GM18951 (cell line): Measurements from ENCODE around the gene TIAM1.

Experiments used
- POLR2A ChIP-seq: IDR thresholded peaks from 4 replicates; pipeline ENCODE4 v1.6.1; 2011; ENCODE audit warnings: mild to moderate bottlenecking; ENCODE audit not compliant: insufficient read length, insufficient read depth; ENCODE audit errors: extremely low read depth
- in situ Hi-C: fragments of 300-500 bp; cut with MboI; formaldehyde crosslinking; loops from one replicate; pipeline ENCODE4 v1.12.0; 2022; ENCODE audit warnings: low sequenced_read_pairs, mixed read lengths, inconsistent platforms; ENCODE audit not compliant: unreplicated experiment

TIAM1 gene

DNA sequence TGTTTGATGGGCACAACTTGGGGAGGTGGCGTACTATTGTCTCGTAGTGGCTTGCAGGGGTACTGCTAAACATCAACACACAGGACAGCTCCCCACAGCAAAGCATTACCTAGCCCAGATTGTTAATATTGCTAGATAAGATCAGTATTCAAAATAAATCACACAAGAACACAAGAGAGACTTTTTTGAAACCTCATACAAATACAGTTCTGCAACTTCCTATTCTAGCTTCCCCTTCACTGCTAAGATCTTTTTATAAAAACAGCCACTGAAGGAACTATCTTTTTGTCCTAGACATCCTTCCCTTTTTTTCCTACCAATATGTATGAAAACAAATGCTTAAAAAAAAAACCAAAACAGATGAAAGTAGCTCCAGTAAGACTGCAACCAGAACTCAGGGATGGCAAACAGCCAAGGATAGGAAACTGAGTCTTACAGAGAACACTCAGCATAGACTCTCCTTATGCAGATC is 167.9 kb downstream of the TIAM1 start:
- in situ Hi-C loops = no loop called here

DNA sequence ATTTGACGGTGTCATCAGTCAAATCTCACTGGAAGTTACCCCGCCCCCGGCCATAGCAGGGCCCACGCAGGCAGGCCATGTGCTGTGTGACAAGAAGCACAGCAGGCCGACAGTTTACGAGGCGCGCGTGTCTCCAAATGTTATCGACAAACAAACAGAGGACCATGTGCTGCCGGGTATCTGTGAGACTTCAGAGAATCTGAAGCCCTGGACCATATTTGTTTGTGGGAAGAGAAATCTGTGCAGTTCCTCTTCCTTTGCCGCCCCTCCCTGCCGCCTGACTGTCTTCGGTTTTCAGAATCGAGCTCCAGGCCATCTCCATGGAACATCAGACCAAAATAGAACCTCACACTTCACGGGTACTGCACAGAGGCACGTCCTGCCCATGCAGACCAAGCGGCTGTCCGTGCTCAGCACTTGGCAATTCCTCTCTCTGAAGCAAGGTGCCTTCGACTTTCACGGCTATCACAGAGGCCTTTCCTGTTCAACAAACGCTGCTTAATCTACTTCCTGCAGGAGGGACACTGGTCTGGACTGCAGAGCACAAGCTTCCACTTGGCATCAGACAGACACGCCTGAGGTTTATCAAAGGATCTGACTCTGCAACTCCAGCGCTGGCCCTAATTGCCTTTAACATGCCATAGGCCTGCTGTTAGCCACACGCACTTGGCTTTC is 170.0 kb downstream of the TIAM1 start:
- in situ Hi-C loops = no loop called here

More for the DNA sequence above, 167.9 kb downstream of the TIAM1 start:
- no peak for TF ChIP-seq POLR2A

DNA sequence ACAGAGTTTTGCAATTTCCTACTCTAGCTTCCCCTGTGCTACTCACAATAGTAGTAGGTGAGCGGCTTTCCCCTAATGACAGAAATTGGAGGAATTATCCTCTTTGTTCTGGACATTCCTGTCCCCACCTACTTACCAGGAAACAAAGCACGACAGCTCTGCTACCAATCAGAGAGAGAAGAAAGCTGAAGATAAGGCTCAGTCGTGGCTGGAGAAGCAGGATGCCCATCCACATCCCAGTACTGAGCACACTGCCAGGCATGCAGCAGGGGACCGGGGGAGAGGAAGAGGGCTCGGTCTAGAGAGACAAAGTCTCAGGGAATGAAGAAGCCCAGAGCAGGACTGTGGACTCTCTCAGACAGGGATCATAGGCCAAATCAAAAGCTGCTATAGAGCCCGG is 171.7 kb downstream of the TIAM1 start:
- in situ Hi-C loops = no loop called here
- no peak for TF ChIP-seq POLR2A

More for the DNA sequence above, 170.0 kb downstream of the TIAM1 start:
- no peak for TF ChIP-seq POLR2A

DNA sequence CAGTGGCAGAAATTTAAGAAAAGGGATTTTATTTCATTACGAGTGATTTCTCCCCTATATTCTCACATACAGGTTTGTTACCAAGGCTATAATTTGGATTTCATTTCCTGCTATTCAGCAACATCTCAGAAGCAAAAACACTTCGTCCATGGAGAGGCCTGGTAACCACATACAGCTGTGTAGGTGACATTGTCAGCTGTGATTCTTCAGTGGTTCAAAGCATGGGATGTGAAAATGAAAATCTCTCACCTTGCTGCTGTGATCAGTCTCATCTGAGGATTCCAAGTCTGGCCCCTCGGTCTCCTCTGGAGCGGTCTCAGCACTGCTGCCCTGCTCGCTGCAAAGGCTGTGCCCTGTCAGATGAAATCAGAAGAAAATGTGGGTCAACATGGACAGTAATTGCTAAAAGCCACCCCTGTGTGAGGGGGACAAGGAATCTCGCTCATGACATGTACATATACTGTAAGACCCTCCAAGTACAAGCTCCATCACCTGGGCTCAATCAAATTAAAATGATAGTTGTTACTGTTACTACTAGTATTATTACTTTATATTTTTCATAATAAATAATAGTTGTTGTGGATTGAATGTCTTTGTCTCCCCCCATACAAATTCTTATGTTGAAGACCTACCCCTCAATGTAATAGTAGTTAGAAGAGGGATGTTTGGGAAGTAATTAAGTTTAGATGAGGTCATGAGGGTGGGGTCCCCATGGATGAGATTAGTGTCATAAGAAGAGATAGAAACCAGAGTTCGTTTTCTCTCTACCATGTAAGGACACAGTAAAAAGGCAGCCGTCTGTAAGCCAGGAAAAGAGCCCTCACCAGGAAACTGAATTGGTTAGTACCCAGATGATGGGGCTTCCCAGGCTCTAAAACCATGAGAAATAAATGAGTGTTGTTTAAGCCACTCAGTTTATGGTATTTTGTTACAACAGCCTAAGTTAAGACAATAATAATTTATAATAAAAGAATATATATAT is 179.1 kb downstream of the TIAM1 start:
- in situ Hi-C loops = no loop called here
- TF ChIP-seq POLR2A = no peak

DNA sequence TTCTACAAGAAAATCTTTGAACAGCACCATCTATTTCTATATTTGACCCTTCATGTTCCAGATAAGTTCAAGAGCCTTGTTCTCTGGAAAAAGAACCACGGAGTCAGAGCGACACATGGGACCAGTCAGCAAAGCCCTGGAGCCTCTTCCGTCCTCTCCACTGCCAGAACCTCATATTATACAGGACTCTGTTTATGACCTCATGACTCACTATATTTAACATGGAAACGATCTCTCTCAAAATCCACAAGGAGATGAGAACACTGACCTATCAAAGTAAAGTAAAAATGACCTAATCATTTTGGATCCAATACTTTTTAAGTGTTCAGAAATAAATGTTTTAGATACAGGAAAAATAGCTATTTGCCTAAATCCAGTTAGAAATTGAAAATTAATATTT is 181.2 kb downstream of the TIAM1 start:
- in situ Hi-C loops = no loop called here
- TF ChIP-seq POLR2A = no peak

DNA sequence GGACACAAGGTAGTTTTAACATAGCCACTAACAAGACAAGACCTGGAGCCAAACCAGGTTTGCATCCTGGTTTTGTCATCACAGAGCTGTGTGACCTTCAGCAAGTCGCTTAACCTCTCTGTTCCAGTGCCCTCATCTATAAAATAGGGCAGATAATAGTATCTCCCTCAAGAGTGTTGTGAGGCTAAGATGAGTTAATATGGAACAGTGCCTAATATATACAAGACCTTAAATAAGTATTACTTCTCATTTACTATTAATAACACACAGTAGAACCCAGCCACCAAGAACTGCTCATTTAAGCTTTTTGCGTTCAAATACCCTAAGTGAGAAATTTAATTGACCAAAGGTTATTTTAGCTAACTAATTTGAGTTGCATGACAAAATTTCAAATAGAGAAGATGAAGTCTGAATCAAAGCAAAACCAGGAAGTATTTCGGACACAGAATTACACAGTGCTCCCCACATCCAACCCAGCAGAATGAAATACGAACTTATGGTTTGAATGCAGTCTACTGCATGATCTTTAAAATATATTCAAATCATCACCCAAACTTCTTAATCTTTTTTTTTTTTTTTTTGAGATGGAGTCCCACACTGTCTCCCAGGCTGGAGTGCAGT is 181.9 kb downstream of the TIAM1 start:
- TF ChIP-seq POLR2A = no peak
- in situ Hi-C loops = no loop called here

DNA sequence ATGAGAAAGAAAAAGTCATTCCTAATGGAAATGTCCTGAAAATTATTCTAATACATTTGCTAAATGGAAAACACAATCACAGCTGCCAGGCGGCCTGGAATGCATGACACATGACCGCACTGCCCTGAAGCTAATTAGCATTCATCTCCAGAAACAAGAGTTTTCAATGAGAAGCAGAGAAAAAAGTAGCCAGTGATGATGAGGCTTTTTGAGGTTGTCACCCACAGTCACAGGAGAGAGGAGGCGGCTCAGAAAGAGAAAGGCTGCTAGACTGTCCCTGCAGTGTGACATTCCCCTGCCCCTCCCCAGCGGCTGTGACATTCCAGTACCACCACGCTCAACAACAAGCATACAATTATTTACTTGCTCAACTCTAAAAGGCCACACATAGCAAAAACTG is 182.9 kb downstream of the TIAM1 start:
- no peak for TF ChIP-seq POLR2A
- in situ Hi-C loops = no loop called here

DNA sequence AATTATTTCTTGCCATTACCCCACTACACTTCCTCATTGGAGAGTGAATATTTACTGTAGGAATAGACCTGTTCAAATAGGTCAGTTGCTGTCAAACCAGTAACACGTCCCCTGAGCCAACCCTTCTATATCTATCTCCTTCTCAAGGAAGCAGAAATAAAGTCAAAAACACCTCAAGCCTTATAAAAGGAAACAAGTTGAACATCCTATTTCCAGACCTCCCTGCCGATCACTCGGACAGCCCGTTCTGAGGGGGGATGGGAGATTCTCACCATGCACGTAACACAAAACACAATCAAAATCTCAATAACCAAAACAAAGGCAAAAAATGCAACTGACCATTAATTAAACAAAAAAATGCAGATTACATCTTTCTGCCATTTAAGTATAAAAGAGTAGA is 184.3 kb downstream of the TIAM1 start:
- in situ Hi-C loops = no loop called here
- no peak for TF ChIP-seq POLR2A

DNA sequence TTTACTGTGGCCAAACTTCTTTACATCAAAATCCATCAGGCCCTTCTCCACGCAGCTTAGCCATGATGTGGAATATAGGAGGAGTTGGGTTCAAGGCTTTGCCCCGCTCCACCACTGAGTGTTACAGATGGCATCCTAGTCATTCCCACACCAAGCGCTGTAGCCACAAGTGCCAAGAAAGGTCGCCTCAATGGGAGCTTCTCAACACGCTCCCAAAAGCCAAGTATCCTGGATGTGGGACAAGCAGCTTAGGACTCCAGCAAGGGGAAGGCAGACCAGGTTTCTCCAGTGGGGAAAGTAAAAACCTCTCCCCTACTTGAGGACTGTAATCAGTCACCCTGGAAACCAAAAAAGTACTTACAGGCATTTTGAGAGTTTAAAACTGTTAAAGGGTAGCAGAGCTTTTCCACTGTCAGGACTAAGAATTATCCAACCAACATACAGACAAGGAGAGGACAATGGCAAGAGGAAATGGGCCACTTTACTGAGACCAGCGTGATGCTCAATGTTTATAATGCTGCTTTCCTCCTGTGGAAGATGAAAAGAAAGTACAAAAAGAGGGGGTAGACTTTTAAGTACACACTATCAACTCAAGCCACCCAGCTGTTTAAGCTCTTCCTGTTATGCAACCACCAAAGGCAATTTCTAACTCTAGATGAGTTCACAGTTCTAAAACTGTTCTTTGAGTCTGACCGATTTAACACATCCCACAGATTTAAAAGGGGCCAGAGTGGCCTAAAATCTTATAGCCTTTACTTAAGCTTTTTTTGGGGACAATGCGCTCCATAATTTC is 185.1 kb downstream of the TIAM1 start:
- TF ChIP-seq POLR2A = no peak
- in situ Hi-C loops = no loop called here

DNA sequence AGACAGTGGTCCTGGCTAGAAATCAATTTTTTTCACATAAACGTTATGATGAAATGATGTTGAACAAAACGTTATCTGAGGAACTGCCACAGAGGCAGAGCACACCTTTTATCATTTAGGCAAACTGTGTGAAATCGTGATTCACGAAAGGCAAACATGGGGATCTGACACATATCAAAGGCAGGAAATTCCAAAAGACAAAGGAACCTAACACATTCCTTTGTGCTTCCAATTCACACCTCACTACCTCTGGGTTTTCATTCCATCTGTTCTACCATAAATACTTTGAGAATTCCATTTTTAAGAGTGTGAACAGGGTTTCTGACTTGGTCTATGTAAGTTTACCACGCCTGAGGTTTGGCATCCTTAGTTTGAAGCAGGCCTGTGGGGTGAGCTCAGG is 186.3 kb downstream of the TIAM1 start:
- in situ Hi-C loops = no loop called here
- TF ChIP-seq POLR2A = no peak

DNA sequence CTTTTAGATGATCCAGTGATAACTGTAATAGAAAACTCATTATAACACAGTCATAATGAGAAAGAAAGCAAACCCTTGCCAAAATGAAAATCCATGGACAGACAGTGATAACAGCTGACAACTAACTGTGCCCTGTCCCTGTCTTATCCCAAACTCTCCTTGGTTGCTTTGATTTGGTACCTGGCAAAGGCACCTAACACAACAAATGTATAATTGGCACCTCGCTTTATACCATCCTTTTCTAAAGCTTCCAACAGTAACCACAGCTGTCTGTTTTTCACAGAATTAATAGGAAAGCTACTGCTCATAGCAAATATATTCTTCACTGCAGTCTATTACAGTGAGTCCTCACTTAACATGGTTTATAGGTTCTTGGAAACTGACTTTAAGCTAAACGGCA is 187.4 kb downstream of the TIAM1 start:
- no peak for TF ChIP-seq POLR2A
- in situ Hi-C loops = no loop called here

DNA sequence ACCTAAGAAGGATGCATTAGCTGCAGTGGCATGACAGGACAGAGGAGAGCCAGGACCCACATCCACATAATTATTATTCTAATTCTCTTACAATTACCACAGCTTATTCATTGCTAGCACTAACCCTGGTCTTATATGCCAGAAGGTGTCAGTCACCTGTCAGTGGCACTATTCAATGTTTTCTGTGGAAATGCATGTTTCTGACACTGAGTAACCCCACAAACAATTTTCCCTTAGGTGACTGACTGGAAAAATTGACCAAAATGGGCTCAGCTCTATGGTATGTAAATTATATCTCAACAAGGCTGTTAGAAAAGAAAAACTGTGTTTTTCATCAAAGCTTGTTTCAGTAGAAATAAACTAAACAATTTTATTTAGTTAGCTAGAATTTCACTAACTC is 187.9 kb downstream of the TIAM1 start:
- in situ Hi-C loops = no loop called here
- no peak for TF ChIP-seq POLR2A
